ENCODE data around the gene GTPBP2. TPM values are rescaled to one million over a fixed set of nuclear protein-coding genes. Genes with fewer than 3 reads are reported as not detected.

Gene GTPBP2
- total and polyA plus RNA-seq, 2 experiments from 2014 or later: 17.5 to 55.9 TPM

DNA sequence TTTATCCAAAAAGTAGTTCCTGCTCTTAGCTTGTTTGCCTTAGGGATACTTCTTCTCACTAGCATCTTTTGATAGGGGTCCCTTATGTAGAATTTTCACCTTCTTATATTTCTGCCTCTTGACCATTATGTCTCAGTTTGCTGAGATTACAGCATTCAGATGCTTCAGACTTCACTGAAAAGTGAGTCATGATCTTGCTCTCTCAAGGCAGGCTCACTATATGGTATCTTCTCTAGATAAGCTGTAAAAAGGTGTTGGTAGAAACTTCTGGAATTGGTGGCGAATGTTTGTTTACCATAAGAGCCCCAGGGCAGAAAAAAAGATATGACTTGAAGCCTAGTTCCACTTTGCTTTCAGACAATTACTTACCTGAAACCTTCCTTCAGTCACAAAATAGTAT, 19.7 kb downstream of the GTPBP2 start:
- no peak for DNase-seq (ENCODE audit: low spot score)
- Histone ChIP-seq H4K20me1 (replicated peaks; ENCODE audit: insufficient read depth) (no peaks in the 10 kb centered on the region; the same call in 1 of the 2 replicates), H3K4me3 (no peak overlapping the region), H3K27me3 (ENCODE audit: insufficient read depth) (no peaks in the 10 kb centered on the region), H3F3A (replicated peaks; ENCODE audit: low read depth) (no peaks in the 10 kb centered on the region), H3K9me2 (ENCODE audit: insufficient read depth) (no peaks in the 10 kb centered on the region), H2AFZ (no peak overlapping the region), H3K27ac (ENCODE audit: low read depth) (no peak overlapping the region), H3K79me2 (replicated peaks; ENCODE audit: insufficient read depth) (no peaks in the 10 kb centered on the region), H3K4me1 (ENCODE audit: insufficient read depth) (no peaks in the 10 kb centered on the region), H3K36me3 (ENCODE audit: insufficient read depth) (peaks cover 8% of the 10 kb centered on the region; the same call in 1 of the 2 replicates), H3K4me2 (no peak overlapping the region)
- TF ChIP-seq ZNF114 (CRISPR knock-in tag; IDR thresholded peaks at IDR 0.05) (no peak), EZH2phosphoT487 (IDR thresholded peaks at IDR 0.05; ENCODE audit: unreplicated experiment) (no peak)
- TF ChIP-seq, protein P1, sequence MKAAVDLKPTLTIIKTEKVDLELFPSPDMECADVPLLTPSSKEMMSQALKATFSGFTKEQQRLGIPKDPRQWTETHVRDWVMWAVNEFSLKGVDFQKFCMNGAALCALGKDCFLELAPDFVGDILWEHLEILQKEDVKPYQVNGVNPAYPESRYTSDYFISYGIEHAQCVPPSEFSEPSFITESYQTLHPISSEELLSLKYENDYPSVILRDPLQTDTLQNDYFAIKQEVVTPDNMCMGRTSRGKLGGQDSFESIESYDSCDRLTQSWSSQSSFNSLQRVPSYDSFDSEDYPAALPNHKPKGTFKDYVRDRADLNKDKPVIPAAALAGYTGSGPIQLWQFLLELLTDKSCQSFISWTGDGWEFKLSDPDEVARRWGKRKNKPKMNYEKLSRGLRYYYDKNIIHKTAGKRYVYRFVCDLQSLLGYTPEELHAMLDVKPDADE (IDR thresholded peaks at IDR 0.05): no peak
- Mint-ChIP-seq H3K9me3 (no peaks in the 10 kb centered on the region; the same call in 2 of the 3 replicates), H3K4me1 (no peaks in the 10 kb centered on the region), H3K27ac (no peak overlapping the region), H3K4me3 (no peak overlapping the region), H3K27me3 (ENCODE audit: insufficient read depth, low read depth, poor library complexity) (peaks cover 2% of the 10 kb centered on the region), H3K36me3 (ENCODE audit: low read depth) (peaks cover 16% of the 10 kb centered on the region; the same call in 1 of the 3 replicates)
- no peak for ATAC-seq

DNA sequence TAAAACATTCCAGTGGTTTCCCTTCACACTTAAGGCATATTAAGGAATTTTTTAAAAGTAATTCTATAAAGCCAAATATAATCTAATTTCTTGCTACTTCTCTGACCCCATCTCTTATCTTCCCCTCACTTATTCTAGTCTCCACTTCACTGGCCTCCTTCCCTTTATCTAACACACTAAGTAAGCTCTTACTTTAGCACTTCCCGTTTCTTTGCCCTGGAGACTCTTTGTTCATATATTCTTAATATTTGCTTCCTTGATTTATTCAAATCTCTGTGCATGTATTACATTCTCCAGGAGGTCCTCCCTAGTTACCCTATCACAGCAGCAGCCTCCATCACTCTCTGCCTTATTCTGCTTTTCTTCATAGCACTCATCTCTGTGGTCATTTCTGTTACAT, 20.3 kb downstream of the GTPBP2 start:
- H3K36me3 ChIP-seq (ENCODE audit: insufficient read depth): peaks cover 8% of the 10 kb centered on the region; the same call in 1 of the 2 replicates
- H4K20me1 ChIP-seq (replicated peaks; ENCODE audit: insufficient read depth): no peaks in the 10 kb centered on the region; the same call in 1 of the 2 replicates
- no peaks in the 10 kb centered on the region for H3K4me1 Mint-ChIP-seq
- no peaks in the 10 kb centered on the region for H3K4me1 ChIP-seq (ENCODE audit: insufficient read depth)
- H3K4me2 ChIP-seq: no peak overlapping the region
- H3K4me3 ChIP-seq: no peak overlapping the region
- no peak overlapping the region for H3K4me3 Mint-ChIP-seq
- DNase-seq (ENCODE audit: low spot score) (no peak), ATAC-seq (no peak)
- H3K9me3 Mint-ChIP-seq: no peaks in the 10 kb centered on the region; the same call in 2 of the 3 replicates
- H3K27ac Mint-ChIP-seq: no peak overlapping the region
- no peak overlapping the region for H2AFZ ChIP-seq
- H3K27ac ChIP-seq (ENCODE audit: low read depth): no peak overlapping the region
- peaks cover 15% of the 10 kb centered on the region; the same call in 1 of the 3 replicates for H3K36me3 Mint-ChIP-seq (ENCODE audit: low read depth)
- no peaks in the 10 kb centered on the region for H3F3A ChIP-seq (replicated peaks; ENCODE audit: low read depth)
- no peaks in the 10 kb centered on the region for H3K9me2 ChIP-seq (ENCODE audit: insufficient read depth)
- peaks cover 2% of the 10 kb centered on the region for H3K27me3 Mint-ChIP-seq (ENCODE audit: insufficient read depth, low read depth, poor library complexity)
- no peaks in the 10 kb centered on the region for H3K27me3 ChIP-seq (ENCODE audit: insufficient read depth)
- H3K79me2 ChIP-seq (replicated peaks; ENCODE audit: insufficient read depth): no peaks in the 10 kb centered on the region
- TF ChIP-seq CREB1 (CRISPR knock-in tag; IDR thresholded peaks at IDR 0.05; ENCODE audit: low read depth): no peak
- TF ChIP-seq NANOG (IDR thresholded peaks at IDR 0.05; ENCODE audit: borderline replicate concordance): no peak
- TF ChIP-seq EZH2phosphoT487 (IDR thresholded peaks at IDR 0.05; ENCODE audit: unreplicated experiment): no peak
- TF ChIP-seq, protein P2, sequence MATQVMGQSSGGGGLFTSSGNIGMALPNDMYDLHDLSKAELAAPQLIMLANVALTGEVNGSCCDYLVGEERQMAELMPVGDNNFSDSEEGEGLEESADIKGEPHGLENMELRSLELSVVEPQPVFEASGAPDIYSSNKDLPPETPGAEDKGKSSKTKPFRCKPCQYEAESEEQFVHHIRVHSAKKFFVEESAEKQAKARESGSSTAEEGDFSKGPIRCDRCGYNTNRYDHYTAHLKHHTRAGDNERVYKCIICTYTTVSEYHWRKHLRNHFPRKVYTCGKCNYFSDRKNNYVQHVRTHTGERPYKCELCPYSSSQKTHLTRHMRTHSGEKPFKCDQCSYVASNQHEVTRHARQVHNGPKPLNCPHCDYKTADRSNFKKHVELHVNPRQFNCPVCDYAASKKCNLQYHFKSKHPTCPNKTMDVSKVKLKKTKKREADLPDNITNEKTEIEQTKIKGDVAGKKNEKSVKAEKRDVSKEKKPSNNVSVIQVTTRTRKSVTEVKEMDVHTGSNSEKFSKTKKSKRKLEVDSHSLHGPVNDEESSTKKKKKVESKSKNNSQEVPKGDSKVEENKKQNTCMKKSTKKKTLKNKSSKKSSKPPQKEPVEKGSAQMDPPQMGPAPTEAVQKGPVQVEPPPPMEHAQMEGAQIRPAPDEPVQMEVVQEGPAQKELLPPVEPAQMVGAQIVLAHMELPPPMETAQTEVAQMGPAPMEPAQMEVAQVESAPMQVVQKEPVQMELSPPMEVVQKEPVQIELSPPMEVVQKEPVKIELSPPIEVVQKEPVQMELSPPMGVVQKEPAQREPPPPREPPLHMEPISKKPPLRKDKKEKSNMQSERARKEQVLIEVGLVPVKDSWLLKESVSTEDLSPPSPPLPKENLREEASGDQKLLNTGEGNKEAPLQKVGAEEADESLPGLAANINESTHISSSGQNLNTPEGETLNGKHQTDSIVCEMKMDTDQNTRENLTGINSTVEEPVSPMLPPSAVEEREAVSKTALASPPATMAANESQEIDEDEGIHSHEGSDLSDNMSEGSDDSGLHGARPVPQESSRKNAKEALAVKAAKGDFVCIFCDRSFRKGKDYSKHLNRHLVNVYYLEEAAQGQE (IDR thresholded peaks at IDR 0.05; ENCODE audit: unreplicated experiment): no peak
- TF ChIP-seq, protein P3, sequence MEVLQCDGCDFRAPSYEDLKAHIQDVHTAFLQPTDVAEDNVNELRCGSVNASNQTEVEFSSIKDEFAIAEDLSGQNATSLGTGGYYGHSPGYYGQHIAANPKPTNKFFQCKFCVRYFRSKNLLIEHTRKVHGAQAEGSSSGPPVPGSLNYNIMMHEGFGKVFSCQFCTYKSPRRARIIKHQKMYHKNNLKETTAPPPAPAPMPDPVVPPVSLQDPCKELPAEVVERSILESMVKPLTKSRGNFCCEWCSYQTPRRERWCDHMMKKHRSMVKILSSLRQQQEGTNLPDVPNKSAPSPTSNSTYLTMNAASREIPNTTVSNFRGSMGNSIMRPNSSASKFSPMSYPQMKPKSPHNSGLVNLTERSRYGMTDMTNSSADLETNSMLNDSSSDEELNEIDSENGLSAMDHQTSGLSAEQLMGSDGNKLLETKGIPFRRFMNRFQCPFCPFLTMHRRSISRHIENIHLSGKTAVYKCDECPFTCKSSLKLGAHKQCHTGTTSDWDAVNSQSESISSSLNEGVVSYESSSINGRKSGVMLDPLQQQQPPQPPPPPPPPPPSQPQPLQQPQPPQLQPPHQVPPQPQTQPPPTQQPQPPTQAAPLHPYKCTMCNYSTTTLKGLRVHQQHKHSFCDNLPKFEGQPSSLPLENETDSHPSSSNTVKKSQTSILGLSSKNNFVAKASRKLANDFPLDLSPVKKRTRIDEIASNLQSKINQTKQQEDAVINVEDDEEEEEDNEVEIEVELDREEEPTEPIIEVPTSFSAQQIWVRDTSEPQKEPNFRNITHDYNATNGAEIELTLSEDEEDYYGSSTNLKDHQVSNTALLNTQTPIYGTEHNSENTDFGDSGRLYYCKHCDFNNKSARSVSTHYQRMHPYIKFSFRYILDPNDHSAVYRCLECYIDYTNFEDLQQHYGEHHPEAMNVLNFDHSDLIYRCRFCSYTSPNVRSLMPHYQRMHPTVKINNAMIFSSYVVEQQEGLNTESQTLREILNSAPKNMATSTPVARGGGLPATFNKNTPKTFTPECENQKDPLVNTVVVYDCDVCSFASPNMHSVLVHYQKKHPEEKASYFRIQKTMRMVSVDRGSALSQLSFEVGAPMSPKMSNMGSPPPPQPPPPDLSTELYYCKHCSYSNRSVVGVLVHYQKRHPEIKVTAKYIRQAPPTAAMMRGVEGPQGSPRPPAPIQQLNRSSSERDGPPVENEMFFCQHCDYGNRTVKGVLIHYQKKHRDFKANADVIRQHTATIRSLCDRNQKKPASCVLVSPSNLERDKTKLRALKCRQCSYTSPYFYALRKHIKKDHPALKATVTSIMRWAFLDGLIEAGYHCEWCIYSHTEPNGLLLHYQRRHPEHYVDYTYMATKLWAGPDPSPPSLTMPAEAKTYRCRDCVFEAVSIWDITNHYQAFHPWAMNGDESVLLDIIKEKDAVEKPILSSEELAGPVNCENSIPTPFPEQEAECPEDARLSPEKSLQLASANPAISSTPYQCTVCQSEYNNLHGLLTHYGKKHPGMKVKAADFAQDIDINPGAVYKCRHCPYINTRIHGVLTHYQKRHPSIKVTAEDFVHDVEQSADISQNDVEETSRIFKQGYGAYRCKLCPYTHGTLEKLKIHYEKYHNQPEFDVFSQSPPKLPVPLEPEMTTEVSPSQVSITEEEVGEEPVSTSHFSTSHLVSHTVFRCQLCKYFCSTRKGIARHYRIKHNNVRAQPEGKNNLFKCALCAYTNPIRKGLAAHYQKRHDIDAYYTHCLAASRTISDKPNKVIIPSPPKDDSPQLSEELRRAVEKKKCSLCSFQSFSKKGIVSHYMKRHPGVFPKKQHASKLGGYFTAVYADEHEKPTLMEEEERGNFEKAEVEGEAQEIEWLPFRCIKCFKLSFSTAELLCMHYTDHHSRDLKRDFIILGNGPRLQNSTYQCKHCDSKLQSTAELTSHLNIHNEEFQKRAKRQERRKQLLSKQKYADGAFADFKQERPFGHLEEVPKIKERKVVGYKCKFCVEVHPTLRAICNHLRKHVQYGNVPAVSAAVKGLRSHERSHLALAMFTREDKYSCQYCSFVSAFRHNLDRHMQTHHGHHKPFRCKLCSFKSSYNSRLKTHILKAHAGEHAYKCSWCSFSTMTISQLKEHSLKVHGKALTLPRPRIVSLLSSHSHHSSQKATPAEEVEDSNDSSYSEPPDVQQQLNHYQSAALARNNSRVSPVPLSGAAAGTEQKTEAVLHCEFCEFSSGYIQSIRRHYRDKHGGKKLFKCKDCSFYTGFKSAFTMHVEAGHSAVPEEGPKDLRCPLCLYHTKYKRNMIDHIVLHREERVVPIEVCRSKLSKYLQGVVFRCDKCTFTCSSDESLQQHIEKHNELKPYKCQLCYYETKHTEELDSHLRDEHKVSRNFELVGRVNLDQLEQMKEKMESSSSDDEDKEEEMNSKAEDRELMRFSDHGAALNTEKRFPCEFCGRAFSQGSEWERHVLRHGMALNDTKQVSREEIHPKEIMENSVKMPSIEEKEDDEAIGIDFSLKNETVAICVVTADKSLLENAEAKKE (CRISPR knock-in tag; IDR thresholded peaks at IDR 0.05): no peak
- TF ChIP-seq, protein P4, sequence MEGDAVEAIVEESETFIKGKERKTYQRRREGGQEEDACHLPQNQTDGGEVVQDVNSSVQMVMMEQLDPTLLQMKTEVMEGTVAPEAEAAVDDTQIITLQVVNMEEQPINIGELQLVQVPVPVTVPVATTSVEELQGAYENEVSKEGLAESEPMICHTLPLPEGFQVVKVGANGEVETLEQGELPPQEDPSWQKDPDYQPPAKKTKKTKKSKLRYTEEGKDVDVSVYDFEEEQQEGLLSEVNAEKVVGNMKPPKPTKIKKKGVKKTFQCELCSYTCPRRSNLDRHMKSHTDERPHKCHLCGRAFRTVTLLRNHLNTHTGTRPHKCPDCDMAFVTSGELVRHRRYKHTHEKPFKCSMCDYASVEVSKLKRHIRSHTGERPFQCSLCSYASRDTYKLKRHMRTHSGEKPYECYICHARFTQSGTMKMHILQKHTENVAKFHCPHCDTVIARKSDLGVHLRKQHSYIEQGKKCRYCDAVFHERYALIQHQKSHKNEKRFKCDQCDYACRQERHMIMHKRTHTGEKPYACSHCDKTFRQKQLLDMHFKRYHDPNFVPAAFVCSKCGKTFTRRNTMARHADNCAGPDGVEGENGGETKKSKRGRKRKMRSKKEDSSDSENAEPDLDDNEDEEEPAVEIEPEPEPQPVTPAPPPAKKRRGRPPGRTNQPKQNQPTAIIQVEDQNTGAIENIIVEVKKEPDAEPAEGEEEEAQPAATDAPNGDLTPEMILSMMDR (conservative IDR thresholded peaks at IDR 0.05; ENCODE audit: low read depth in 2 of 2): no peak
- TF ChIP-seq ZNF114 (CRISPR knock-in tag; IDR thresholded peaks at IDR 0.05): no peak
- TF ChIP-seq EZH2 (IDR thresholded peaks at IDR 0.05; ENCODE audit: low read depth, unreplicated experiment): no peak
